Activated naive CD8-positive, alpha-beta T cell treated with anti-CD3 and anti-CD28 coated beads, Interleukin-2, amount 50 U/mL, for 24 hours (primary cell): Measurements from ENCODE around the gene PI4K2A.
"Not testable (repeated sequence)": the region's sequence is repeated elsewhere in the genome, so short reads cannot be mapped to it uniquely, and the experiment has no call there.

Experiments used
- ATAC-seq: fragments of 150-1000 bp; cut with Tn5 transposase; one replicate; pipeline ENCODE4 v1.10.0; 2021
- DNase-seq: peaks from one replicate; pipeline ENCODE4 v3.0.0; 2021
- H3K27ac Mint-ChIP-seq: one replicate; pipeline ENCODE4 v1.8.0; 2021; ENCODE audit warnings: mild to moderate bottlenecking, mixed read lengths
- H3K27me3 Mint-ChIP-seq: one replicate; pipeline ENCODE4 v1.8.0; 2021; ENCODE audit warnings: mixed read lengths
- H3K36me3 Mint-ChIP-seq: one replicate; pipeline ENCODE4 v1.8.0; 2021; ENCODE audit warnings: low read depth, mixed read lengths
- H3K4me1 Mint-ChIP-seq: one replicate; pipeline ENCODE4 v1.8.0; 2021; ENCODE audit warnings: mixed read lengths
- H3K4me3 Mint-ChIP-seq: one replicate; pipeline ENCODE4 v1.8.0; 2021; ENCODE audit warnings: mild to moderate bottlenecking, moderate library complexity, mixed read lengths
- H3K9me3 Mint-ChIP-seq: one replicate; pipeline ENCODE4 v1.8.0; 2021; ENCODE audit warnings: mixed read lengths

The PI4K2A gene

GRCh38 chr10:97618285-97618684, 22.2 kb upstream of the PI4K2A start:
- no peak overlapping the region for H3K4me3 Mint-ChIP-seq
- DNase-seq (no peak), ATAC-seq (no peak)
- peaks cover 3% of the 10 kb centered on the region for H3K36me3 Mint-ChIP-seq
- no peaks in the 10 kb centered on the region for H3K9me3 Mint-ChIP-seq
- H3K27ac Mint-ChIP-seq: no peak overlapping the region
- no peaks in the 10 kb centered on the region for H3K27me3 Mint-ChIP-seq
- H3K4me1 Mint-ChIP-seq: no peaks in the 10 kb centered on the region

- H3K27me3 Mint-ChIP-seq: no peaks in the 10 kb centered on the region
Observed at GRCh38 chr10:97618733-97619132, 21.7 kb upstream of the PI4K2A start.

GRCh38 chr10:97623277-97623676, 17.2 kb upstream of the PI4K2A start:
- Mint-ChIP-seq H3K4me1 (no peaks in the 10 kb centered on the region), H3K4me3 (no peak overlapping the region), H3K9me3 (no peaks in the 10 kb centered on the region), H3K36me3 (no peaks in the 10 kb centered on the region), H3K27me3 (no peaks in the 10 kb centered on the region), H3K27ac (no peak overlapping the region)
- no peak for DNase-seq
- no peak for ATAC-seq

More at GRCh38 chr10:97618733-97619132, 21.7 kb upstream of the PI4K2A start:
- Mint-ChIP-seq H3K9me3 (no peaks in the 10 kb centered on the region), H3K27ac (no peak overlapping the region), H3K4me1 (no peaks in the 10 kb centered on the region), H3K36me3 (peaks cover 3% of the 10 kb centered on the region), H3K4me3 (no peak overlapping the region)
- no peak for ATAC-seq
- no peak for DNase-seq

DNA sequence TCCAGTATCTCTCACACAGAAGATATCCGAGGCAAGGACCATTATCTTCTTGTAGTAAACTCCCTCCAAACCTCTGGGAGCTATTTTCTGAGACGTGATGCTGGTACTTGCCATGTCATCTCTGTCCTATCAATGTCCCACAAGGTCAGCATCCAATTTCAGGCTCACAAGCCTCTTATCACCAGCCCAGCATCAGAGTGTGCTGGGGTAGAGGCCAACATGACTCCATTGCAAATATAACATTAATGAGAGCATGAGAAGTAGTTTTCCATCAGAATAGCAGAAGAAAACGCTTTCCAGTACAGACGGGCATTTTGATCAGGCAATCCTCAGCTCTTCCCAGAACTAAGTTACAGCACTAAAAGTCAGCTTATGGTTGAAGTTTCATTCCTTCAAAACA, 12.7 kb upstream of the PI4K2A start:
- Mint-ChIP-seq H3K4me1 (peaks cover 5% of the 10 kb centered on the region), H3K4me3 (no peak overlapping the region), H3K9me3 (no peaks in the 10 kb centered on the region), H3K27me3 (no peaks in the 10 kb centered on the region), H3K36me3 (no peaks in the 10 kb centered on the region), H3K27ac (no peak overlapping the region)
- ATAC-seq: no peak
- no peak for DNase-seq

DNA sequence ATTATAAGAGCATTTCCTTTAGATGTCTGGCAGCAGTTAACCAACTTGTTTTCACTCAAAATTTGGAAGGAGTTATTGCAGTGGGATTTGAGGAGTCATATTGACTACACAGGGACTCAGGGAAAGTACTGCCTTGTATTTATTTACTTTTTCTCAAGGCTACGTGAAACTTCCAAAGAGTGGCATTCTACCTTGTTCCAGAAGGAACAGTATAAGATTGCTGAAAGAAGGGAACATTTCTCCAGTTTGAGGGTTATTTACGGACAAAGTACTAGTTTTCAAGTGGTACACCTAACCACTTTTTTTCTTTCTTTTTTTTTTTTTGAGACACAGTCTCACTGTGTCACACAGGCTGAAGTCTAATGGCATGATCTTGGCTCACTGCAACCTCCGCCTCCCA, 12.2 kb upstream of the PI4K2A start:
- no peak overlapping the region for H3K27ac Mint-ChIP-seq
- no peak overlapping the region for H3K4me3 Mint-ChIP-seq
- peaks cover 1% of the 10 kb centered on the region for H3K36me3 Mint-ChIP-seq
- no peaks in the 10 kb centered on the region for H3K9me3 Mint-ChIP-seq
- ATAC-seq (no peak), DNase-seq (no peak)
- H3K4me1 Mint-ChIP-seq: peaks cover 10% of the 10 kb centered on the region
- H3K27me3 Mint-ChIP-seq: peaks cover under 1% of the 10 kb centered on the region

DNA sequence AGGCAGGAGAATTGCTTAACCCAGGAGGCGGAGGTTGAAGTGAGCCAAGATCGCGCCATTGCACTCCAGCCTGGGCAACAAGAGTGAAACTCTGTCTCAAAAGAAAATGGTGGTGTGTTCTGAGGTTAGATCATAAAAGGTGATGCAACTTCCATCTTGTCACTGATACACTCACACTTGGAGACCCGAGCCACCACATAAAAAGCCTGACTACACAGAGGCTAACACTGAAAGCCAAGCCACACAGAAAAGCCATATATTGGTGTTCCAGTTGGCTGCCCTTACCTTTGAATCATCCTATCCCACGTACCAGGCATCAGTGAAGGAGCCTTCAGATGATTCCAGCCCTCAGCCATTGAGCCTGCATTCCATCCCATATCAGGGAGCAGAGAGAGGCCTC, 11.2 kb upstream of the PI4K2A start:
- Mint-ChIP-seq H3K4me3 (no peak overlapping the region), H3K9me3 (no peaks in the 10 kb centered on the region), H3K27me3 (peaks cover 2% of the 10 kb centered on the region), H3K27ac (no peak overlapping the region), H3K36me3 (peaks cover 3% of the 10 kb centered on the region), H3K4me1 (peaks cover 17% of the 10 kb centered on the region)
- DNase-seq (no peak), ATAC-seq (no peak)

DNA sequence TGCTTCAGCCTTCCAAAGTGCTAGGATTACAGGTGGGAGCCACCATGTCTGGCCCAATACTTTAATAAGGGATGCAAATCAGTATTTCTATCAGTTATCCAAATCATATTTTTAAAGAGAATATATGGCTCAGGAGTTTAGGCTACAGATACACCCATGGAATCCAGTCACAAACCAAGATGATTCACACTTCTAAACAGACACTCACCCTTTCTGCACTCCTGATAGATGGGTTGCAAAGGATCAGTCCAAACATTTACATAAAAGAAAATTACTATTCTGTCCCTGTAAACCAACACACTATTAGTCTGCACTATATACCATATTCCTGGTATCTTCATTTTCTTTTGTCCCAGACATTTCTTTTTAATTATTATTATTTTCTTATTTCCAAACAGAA, 9.4 kb upstream of the PI4K2A start:
- ATAC-seq: no peak
- Mint-ChIP-seq H3K36me3 (peaks cover 3% of the 10 kb centered on the region), H3K27ac (no peak overlapping the region), H3K4me1 (peaks cover 17% of the 10 kb centered on the region), H3K27me3 (peaks cover 2% of the 10 kb centered on the region), H3K9me3 (no peaks in the 10 kb centered on the region), H3K4me3 (no peak overlapping the region)
- no peak for DNase-seq

- Mint-ChIP-seq H3K27me3 (peaks cover 2% of the 10 kb centered on the region), H3K9me3 (no peaks in the 10 kb centered on the region), H3K4me1 (peaks cover 17% of the 10 kb centered on the region), H3K4me3 (peak within 1 kb of the TSS; percentile 99), H3K36me3 (peaks cover 3% of the 10 kb centered on the region), H3K27ac (peak within 1 kb of the TSS; percentile 96)
- peak; percentile 90 for DNase-seq
- peak; percentile 97 for ATAC-seq
Observed at GRCh38 chr10:97632949-97633884, 7.3 kb upstream of the PI4K2A start, which contains the start of gene MORN4. TSS of gene MORN4 (minus strand) at chr10:97633500. CDS start at chr10:97619653, 13,847 bp downstream.

DNA sequence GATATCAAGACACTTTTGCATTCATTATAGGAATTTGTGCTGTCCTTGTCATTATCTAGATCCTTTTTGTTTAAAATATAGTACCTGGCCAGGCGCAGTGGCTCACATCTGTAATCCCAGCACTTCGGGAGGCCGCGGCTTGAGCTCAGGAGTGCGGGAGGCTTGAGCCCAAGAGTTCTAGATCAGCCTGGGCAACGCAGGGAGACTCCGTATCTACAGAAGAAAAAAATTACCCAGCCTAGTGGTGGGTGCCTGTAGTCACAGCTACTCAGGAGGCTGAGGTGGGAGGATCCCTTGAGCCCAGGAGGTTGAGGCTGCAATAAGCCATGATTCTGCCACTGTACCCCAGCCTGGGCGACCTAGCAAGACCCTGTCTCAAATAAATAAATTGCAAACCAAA, 6.5 kb upstream of the PI4K2A start:
- Mint-ChIP-seq H3K36me3 (peaks cover 3% of the 10 kb centered on the region), H3K9me3 (no peaks in the 10 kb centered on the region), H3K4me1 (peaks cover 17% of the 10 kb centered on the region), H3K27ac (peak overlapping the region; percentile 96), H3K4me3 (peak overlapping the region; percentile 99), H3K27me3 (peaks cover 2% of the 10 kb centered on the region)
- DNase-seq (no peak), ATAC-seq (peak; percentile 41)

DNA sequence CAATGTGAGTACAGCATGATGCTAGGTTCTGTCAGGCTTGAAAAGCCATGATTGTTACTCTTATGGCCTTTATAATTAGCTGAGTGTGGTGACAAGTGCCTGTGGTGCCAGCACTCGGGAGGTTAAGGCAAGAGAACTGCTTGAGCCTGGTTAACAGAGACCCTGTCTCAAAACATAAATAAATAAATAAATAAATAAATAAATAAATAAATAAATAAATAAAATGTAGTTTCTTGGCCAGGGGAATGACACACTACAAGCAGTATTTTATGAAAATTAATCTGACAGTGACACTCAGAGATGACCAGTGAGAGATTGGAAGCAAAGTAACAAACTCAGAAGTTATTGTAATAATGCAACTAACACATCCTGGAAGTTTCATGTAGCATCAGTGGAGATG, 4.9 kb upstream of the PI4K2A start:
- DNase-seq (no peak), ATAC-seq (no peak)
- Mint-ChIP-seq H3K4me1 (peaks cover 23% of the 10 kb centered on the region), H3K27me3 (peaks cover 4% of the 10 kb centered on the region), H3K36me3 (peaks cover 7% of the 10 kb centered on the region), H3K9me3 (peaks cover 4% of the 10 kb centered on the region), H3K4me3 (no peak overlapping the region), H3K27ac (no peak overlapping the region)

DNA sequence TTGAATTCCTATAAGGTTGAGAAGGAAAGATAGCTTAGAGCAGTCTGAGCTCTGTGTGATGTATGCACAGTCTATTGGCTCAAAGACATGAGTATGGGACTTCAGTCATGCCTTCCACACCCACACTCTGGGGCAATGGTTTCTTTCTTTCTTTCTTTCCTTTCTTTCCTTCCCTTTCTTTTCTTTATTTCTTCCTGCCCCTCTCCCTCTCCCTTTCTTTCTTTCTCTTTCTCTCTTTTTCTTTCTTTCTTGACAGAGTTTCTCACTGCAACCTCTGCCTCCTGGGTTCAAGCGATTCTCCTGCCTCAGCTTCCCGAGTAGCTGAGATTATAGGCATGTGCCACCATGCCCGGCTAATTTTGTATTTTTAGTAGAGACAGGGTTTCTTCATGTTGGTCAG, 1.4 kb upstream of the PI4K2A start:
- not testable (repeated sequence) for H3K27ac Mint-ChIP-seq, H3K4me3 Mint-ChIP-seq, ATAC-seq, DNase-seq, H3K9me3 Mint-ChIP-seq, H3K36me3 Mint-ChIP-seq, H3K27me3 Mint-ChIP-seq
- peaks cover 26% of the 10 kb centered on the region for H3K4me1 Mint-ChIP-seq

DNA sequence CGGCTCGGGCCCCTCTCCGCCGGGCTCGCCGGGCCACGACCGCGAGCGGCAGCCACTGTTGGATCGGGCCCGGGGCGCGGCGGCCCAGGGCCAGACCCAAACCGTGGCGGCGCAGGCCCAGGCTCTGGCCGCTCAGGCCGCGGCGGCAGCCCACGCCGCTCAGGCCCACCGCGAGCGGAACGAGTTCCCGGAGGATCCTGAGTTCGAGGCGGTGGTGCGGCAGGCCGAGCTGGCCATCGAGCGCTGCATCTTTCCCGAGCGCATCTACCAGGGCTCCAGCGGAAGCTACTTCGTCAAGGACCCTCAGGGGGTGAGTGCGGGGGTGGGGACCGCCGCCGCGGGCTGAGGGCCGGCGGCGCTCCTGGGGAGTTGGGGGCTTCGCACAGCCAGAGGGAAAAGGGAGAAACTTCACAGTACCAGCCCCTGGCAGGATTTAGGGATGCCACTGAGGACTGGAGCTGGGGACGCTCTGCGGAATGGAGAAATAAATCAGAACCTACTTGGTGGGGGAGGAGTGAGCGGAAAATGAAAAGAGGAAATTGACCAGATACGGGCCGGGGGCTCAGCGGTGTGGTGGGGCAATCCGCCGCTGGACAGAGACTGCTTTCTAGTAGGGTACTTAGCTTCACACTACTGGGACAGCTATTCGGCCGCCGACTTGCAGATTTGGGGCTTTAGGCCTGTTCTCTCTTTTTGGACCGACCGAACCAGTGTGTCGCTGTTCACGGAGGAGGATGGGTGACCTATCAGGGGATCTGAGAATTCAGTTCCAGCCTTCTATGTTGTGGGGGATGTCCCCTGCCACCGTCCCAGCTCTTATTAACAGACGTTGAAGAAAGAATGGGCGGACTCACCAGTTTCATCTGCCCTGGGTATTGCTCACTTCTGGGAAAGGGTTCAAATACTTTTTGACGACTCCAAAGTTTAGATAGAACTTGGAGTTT, 669 bp downstream of the PI4K2A start:
- ATAC-seq (no peak), DNase-seq (peak; percentile 30)
- H3K27ac Mint-ChIP-seq: peak overlapping the region; percentile 80
- peaks cover 2% of the 10 kb centered on the region for H3K27me3 Mint-ChIP-seq
- peaks cover 4% of the 10 kb centered on the region for H3K9me3 Mint-ChIP-seq
- peaks cover 15% of the 10 kb centered on the region for H3K36me3 Mint-ChIP-seq
- H3K4me3 Mint-ChIP-seq: peak overlapping the region; percentile 94
- H3K4me1 Mint-ChIP-seq: peaks cover 26% of the 10 kb centered on the region

DNA sequence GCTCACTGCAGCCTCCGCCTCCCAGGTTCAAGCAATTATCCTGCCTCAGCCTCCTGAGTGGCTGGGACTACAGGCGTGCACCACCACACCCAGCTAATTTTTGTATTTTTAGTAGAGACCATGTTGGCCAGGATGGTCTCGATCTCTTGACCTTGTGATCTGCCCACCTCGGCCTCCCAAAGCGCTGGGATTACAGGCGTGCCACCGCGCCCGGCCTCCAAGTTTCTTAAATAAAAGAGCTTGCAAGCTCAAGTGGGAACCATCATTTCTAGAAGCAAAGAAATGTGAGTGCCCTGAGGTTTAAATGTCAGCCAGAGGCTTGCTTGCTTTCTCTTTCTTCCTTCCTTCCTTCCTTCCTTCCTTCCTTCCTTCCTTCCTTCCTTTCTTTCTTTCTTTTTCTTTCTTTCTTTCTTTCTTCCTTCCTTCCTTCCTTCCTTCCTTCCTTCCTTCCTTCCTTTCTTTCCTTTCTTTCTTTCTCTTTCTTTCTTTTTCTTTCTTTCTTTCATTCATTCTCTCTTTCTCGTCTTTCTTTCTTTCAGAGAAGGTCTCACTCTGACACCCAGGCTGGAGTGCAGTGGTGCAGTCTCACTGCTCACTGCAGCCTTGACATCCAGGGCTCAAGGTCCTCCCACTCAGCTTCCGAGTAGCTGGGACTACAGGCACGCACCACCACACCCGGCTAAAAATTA, 2.1 kb downstream of the PI4K2A start:
- H3K9me3 Mint-ChIP-seq: not testable (repeated sequence)
- peak overlapping the region; percentile 94 for H3K4me3 Mint-ChIP-seq

GRCh38 chr10:97643441-97643985, 3.0 kb downstream of the PI4K2A start:
- Mint-ChIP-seq H3K9me3 (peaks cover 4% of the 10 kb centered on the region), H3K27me3 (peaks cover 2% of the 10 kb centered on the region), H3K4me3 (no peak overlapping the region), H3K36me3 (peaks cover 15% of the 10 kb centered on the region), H3K27ac (no peak overlapping the region), H3K4me1 (peaks cover 29% of the 10 kb centered on the region)
- no peak for DNase-seq
- no peak for ATAC-seq

More for the DNA sequence above, 2.1 kb downstream of the PI4K2A start:
- peaks cover 26% of the 10 kb centered on the region for H3K4me1 Mint-ChIP-seq
- not testable (repeated sequence) for DNase-seq, H3K27ac Mint-ChIP-seq, H3K27me3 Mint-ChIP-seq, ATAC-seq
- peaks cover 15% of the 10 kb centered on the region for H3K36me3 Mint-ChIP-seq
